GM12878 (cell line): Measurements from ENCODE around the gene SEPHS1. TPM values are rescaled to one million over a fixed set of nuclear protein-coding genes. Genes with fewer than 3 reads are reported as not detected.

Experiments
- ATAC-seq: fragments of 200-7000 bp; cut with Tn5 transposase; 3 replicates; pipeline ENCODE4 v1.9.1; 2020; ENCODE audit warnings: mild to moderate bottlenecking, moderate library complexity
- BruUV-seq: library from RNA; stranded (reverse); fragments of 400-500 nt; replicated peaks from 2 replicates; lab custom pipeline; 2021; lab: Mats Ljungman, UMichigan
- CTCF ChIA-PET: fragments of 300-600 bp; sonication (Branson Sonifier 250); formaldehyde crosslinking; extraction: SDS; loops from one replicate; lab custom pipeline; 2021; ENCODE audit warnings: inconsistent platforms; lab: Yijun Ruan, JAX
- POLR2A ChIA-PET: fragments of 350-600 bp; formaldehyde crosslinking; extraction: SDS; loops from one replicate; lab custom pipeline; 2021; ENCODE audit warnings: inconsistent platforms; lab: Charles Lee
- RAD21 ChIA-PET: fragments of 300-600 bp; sonication (Branson Sonifier 250); formaldehyde crosslinking; loops from one replicate; lab custom pipeline; 2023; ENCODE audit warnings: antibody characterized with exemption; ENCODE audit not compliant: unreplicated experiment; lab: Charles Lee
- SMC1A ChIA-PET: fragments of 300-600 bp; sonication (Branson Sonifier 250); formaldehyde crosslinking; loops from one replicate; lab custom pipeline; 2023; ENCODE audit not compliant: unreplicated experiment, uncharacterized antibody; lab: Charles Lee
- DNase-seq: peaks from one replicate; pipeline ENCODE4 v3.0.0-alpha.2; 2011; ENCODE audit warnings: low read depth, low spot score
- FAIRE-seq: peaks from 3 replicates; lab custom pipeline; 2011; peaks lifted over from hg19 to GRCh38; lab: Jason Lieb, UNC
- H2AFZ ChIP-seq: 2 replicates; pipeline ENCODE4 v1.6.0; 2011; ENCODE audit warnings: low read depth, low read length, control low read depth; ENCODE audit not compliant: control insufficient read depth
- H3K27ac ChIP-seq: 2 replicates; pipeline ENCODE4 v1.5.1; 2011; ENCODE audit warnings: control low read depth; ENCODE audit not compliant: control insufficient read depth, insufficient read depth
- H3K27me3 ChIP-seq, 2 experiments: replicated peaks in 1 of 2; 2 replicates each; pipeline versions ENCODE4 v1.6.0 to v1.6.1; 2011; ENCODE audit warnings: low read length in 1 of 2; ENCODE audit not compliant: control insufficient read depth in 2 of 2, insufficient read depth in 2 of 2
- H3K36me3 ChIP-seq, 2 experiments: 2 replicates each; pipeline ENCODE4 v1.5.1; 2011; ENCODE audit warnings: low read length in 1 of 2; ENCODE audit not compliant: control insufficient read depth in 2 of 2, insufficient read depth in 2 of 2
- H3K4me1 ChIP-seq: 2 replicates; pipeline ENCODE4 v1.6.1; 2011; ENCODE audit warnings: mild to moderate bottlenecking, low read length, moderate library complexity, mixed read lengths; ENCODE audit not compliant: control insufficient read depth, insufficient read depth
- H3K4me2 ChIP-seq: 2 replicates; pipeline ENCODE4 v1.6.0; 2011; ENCODE audit warnings: control low read depth; ENCODE audit not compliant: control insufficient read depth, insufficient read depth
- H3K4me3 ChIP-seq: fragments of 200-600 bp; sonication (generic); 2 replicates; pipeline ENCODE4 v1.5.1; 2016
- H3K79me2 ChIP-seq: 2 replicates; pipeline ENCODE4 v1.6.0; 2011; ENCODE audit warnings: low read length; ENCODE audit not compliant: control insufficient read depth, insufficient read depth
- H3K9ac ChIP-seq: 2 replicates; pipeline ENCODE4 v1.8.0; 2011; ENCODE audit warnings: low read length, control low read depth, mixed read lengths; ENCODE audit not compliant: control insufficient read depth, insufficient read depth
- H3K9me3 ChIP-seq: replicated peaks from 3 replicates; pipeline ENCODE4 v1.5.1; 2011; ENCODE audit warnings: mild to moderate bottlenecking, low read length; ENCODE audit not compliant: control insufficient read depth, insufficient read depth
- H4K20me1 ChIP-seq: 2 replicates; pipeline ENCODE4 v1.6.0; 2011; ENCODE audit not compliant: control insufficient read depth, insufficient read depth
- ASH2L ChIP-seq: fragments of 300-600, 200-600 bp; sonication (generic); IDR thresholded peaks from 2 replicates; pipeline ENCODE4 v1.6.1; 2017; ENCODE audit warnings: low read depth, mild to moderate bottlenecking, borderline replicate concordance
- DPF2 ChIP-seq: fragments of 450-650 bp; IDR thresholded peaks from 2 replicates; pipeline ENCODE4 v1.6.1; 2017; ENCODE audit warnings: mild to moderate bottlenecking
- FOXM1 ChIP-seq: IDR thresholded peaks from 2 replicates; pipeline ENCODE4 v1.6.1; 2012; ENCODE audit warnings: low read depth, mild to moderate bottlenecking, inconsistent platforms, low read length, moderate library complexity
- IKZF2 ChIP-seq, 2 experiments: fragments of 450-650 bp; IDR thresholded peaks; 2 replicates each; pipeline ENCODE4 v1.6.1; 2017; ENCODE audit warnings: mild to moderate bottlenecking in 2 of 2, moderate library complexity in 2 of 2
- MTA3 ChIP-seq: IDR thresholded peaks from 2 replicates; pipeline ENCODE4 v1.6.1; 2012; ENCODE audit warnings: low read length, inconsistent platforms, borderline replicate concordance
- NR2C1 ChIP-seq: fragments of 450-650 bp; IDR thresholded peaks from 2 replicates; pipeline ENCODE4 v1.6.1; 2017; ENCODE audit warnings: antibody characterized with exemption, mild to moderate bottlenecking, moderate library complexity
- NR2C2 ChIP-seq: IDR thresholded peaks from 2 replicates; pipeline ENCODE4 v1.6.1; 2011; ENCODE audit warnings: borderline replicate concordance, low read depth; ENCODE audit not compliant: control insufficient read depth, insufficient read length
- RCOR1 ChIP-seq: conservative IDR thresholded peaks from 2 replicates; pipeline ENCODE4 v1.6.1; 2012; ENCODE audit warnings: low read depth, low read length, improper control_type of control experiment
- SRF ChIP-seq, 2 experiments: IDR thresholded peaks; 2 replicates each; pipeline ENCODE4 v1.6.1; 2011; ENCODE audit warnings: low read depth in 2 of 2, low read length in 2 of 2, mild to moderate bottlenecking in 1 of 2, moderate library complexity in 1 of 2
- TARDBP ChIP-seq: IDR thresholded peaks from 2 replicates; pipeline ENCODE4 v1.6.1; 2016; ENCODE audit warnings: borderline replicate concordance
- ZNF622 ChIP-seq: fragments of 450-650 bp; IDR thresholded peaks from 2 replicates; pipeline ENCODE4 v1.6.1; 2017; ENCODE audit warnings: mild to moderate bottlenecking, inconsistent platforms
- WGBS: methylation state at CpG from one replicate; pipeline ENCODE4 v1.1.6; 2016; ENCODE audit warnings: low lambda C conversion rate; ENCODE audit not compliant: insufficient replicate concordance, insufficient coverage; ENCODE audit errors: missing lambda C conversion rate; 5-methylcytosine and 5-hydroxymethylcytosine counted together
- in situ Hi-C: fragments of 300-500 bp; cut with MboI; formaldehyde crosslinking; loops from 9 replicates; pipeline ENCODE4 v1.14.3; 2018; ENCODE audit warnings: mixed read lengths
- intact Hi-C: fragments of 100-400 bp; cut with micrococcal nuclease; formaldehyde crosslinking; loops from one replicate; pipeline ENCODE4 v1.14.2; 2022; ENCODE audit not compliant: unreplicated experiment
- polyA plus RNA-seq, 11 experiments: library from polyadenylated mRNA; depleted of rRNA in 4 of 11; unstranded in 6 of 11; stranded (reverse) in 5 of 11; fragments of >200 nt; fragmentation: Nextera tagmentation in 4 of 11; fragmentation: Illumina TruSeq in 1 of 11; extraction: Ambion mirVana in 4 of 11; extraction: Trizol in 1 of 11; gene quantifications; 1 replicate in 1 of 11; 2 replicates in 10 of 11; pipeline versions ENCODE4 v1.2.1 to v1.2.3, GENCODE V29; 2011 to 2016; ENCODE audit warnings: inconsistent platforms in 2 of 11, missing spikeins in 2 of 11, low read depth in 1 of 11
- total RNA-seq, 4 experiments: library from RNA; depleted of rRNA in 3 of 4; stranded (reverse); fragments of >200 nt in 3 of 4; fragmentation: Illumina TruSeq in 1 of 4; extraction: Trizol in 1 of 4; gene quantifications; 2 replicates each; pipeline versions ENCODE4 v1.2.1 to v1.2.3, GENCODE V29; 2013 to 2021
- TF ChIP-seq, protein P1 (sequence below): fragments of 450-650 bp; formaldehyde crosslinking; IDR thresholded peaks from 2 replicates; pipeline ENCODE4 v1.4.0; 2022; ENCODE audit warnings: mild to moderate bottlenecking, moderate library complexity
- TF ChIP-seq, protein P2 (sequence below): fragments of 450-650 bp; IDR thresholded peaks from 2 replicates; pipeline ENCODE4 v1.6.1; 2014; ENCODE audit warnings: mild to moderate bottlenecking

SEPHS1 gene
- total and polyA plus RNA-seq, 10 of the 15 experiments (the other 5 are each of a cell fraction or from before 2014, with no cell fraction given) = 14.7 to 85.4 (median 48.5) TPM

DNA sequence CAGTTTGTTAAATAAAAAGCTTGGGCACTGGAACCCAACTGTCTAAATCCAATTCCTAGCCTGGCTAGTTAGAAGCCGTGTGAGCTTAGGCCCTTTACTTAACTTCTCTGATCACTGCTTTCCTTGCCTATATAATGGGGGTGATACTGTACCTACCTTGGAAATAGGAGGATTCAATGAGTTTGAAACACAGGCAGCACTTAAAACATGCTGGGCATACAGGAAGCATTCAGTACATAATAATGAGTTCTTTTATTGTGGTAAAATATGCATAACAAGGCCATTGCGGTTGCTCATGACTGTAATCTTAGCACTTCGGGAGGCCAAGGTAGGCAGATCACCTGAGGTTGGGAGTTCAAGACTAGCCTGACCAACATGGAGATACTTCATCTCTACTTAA, 47.4 kb upstream of the SEPHS1 start:
- SMC1A ChIA-PET = interaction anchor here (1.9 kb wide), 1 partner anchor 23 kb away, joined by 5 read pairs; no protein-coding TSS in a partner anchor
- intact Hi-C loops = no loop called here
- H3K79me2 ChIP-seq = no peaks in the 10 kb centered on the region
- no peak for FAIRE-seq
- CTCF ChIA-PET = interaction anchor here (1.2 kb wide), 1 partner anchor 23 kb away, joined by 3 read pairs; no protein-coding TSS in a partner anchor
- POLR2A ChIA-PET = interaction anchor here (0.6 kb wide), 1 partner anchor 94 kb away, joined by 6 read pairs; no protein-coding TSS in a partner anchor
- WGBS = 44% methylated on average over 3 of the region's 3 CpGs
- no peak for TF ChIP-seq TARDBP
- TF ChIP-seq, all 136 proteins: peak for 0
- in situ Hi-C loops = no loop called here
- Histone ChIP-seq H3K4me2 (no peak overlapping the region), H3K27me3 (no peaks in the 10 kb centered on the region), H3K27ac (no peak overlapping the region), H4K20me1 (no peaks in the 10 kb centered on the region), H3K9ac (no peak overlapping the region), H3K9me3 (no peaks in the 10 kb centered on the region), H3K36me3 (no peaks in the 10 kb centered on the region), H2AFZ (no peak overlapping the region), H3K4me1 (no peaks in the 10 kb centered on the region), H3K4me3 (no peak overlapping the region)
- RAD21 ChIA-PET = no interaction called here
- DNase-seq (no peak), ATAC-seq (no peak)
- BruUV-seq = no TSS peak

DNA sequence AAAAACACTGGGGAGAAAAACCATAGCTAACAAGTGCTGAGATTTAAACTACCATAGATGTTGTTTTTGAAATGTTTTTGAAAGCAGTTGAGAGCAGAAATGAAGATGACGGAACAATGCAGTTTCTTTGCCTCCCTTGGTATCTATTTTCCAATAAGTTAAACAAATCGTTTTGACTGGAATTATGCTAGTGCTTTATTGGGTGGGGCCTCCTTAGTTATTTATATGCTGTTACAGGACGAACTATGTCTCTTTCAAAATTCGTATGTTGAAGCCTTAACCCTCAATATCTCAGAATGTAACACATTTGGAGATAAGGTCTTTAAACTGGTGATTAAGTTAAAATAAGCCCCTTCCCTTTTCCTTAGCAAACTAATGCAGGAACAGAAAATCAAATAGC, 45.5 kb upstream of the SEPHS1 start:
- POLR2A ChIA-PET = no interaction called here
- BruUV-seq = no TSS peak
- Histone ChIP-seq H3K27me3 (no peaks in the 10 kb centered on the region), H3K4me1 (no peaks in the 10 kb centered on the region), H3K4me2 (no peak overlapping the region), H3K79me2 (no peaks in the 10 kb centered on the region), H3K36me3 (no peaks in the 10 kb centered on the region), H3K4me3 (no peak overlapping the region), H4K20me1 (no peaks in the 10 kb centered on the region), H3K9ac (no peak overlapping the region), H3K27ac (no peak overlapping the region), H3K9me3 (no peaks in the 10 kb centered on the region), H2AFZ (no peak overlapping the region)
- FAIRE-seq (no peak), ATAC-seq (no peak), DNase-seq (no peak)
- in situ Hi-C loops (no loop called here), intact Hi-C loops (no loop called here)
- TF ChIP-seq IKZF2 (IDR thresholded peaks at IDR 0.05) (no peak), NR2C2 (no peak), FOXM1 (no peak), SRF (IDR thresholded peaks at IDR 0.05; ENCODE audit: low read depth in 2 of 2, low read length in 2 of 2) (no peak), RCOR1 (no peak), ZNF622 (no peak), MTA3 (no peak), DPF2 (no peak), NR2C1 (no peak), ASH2L (no peak)
- TF ChIP-seq, protein P1, sequence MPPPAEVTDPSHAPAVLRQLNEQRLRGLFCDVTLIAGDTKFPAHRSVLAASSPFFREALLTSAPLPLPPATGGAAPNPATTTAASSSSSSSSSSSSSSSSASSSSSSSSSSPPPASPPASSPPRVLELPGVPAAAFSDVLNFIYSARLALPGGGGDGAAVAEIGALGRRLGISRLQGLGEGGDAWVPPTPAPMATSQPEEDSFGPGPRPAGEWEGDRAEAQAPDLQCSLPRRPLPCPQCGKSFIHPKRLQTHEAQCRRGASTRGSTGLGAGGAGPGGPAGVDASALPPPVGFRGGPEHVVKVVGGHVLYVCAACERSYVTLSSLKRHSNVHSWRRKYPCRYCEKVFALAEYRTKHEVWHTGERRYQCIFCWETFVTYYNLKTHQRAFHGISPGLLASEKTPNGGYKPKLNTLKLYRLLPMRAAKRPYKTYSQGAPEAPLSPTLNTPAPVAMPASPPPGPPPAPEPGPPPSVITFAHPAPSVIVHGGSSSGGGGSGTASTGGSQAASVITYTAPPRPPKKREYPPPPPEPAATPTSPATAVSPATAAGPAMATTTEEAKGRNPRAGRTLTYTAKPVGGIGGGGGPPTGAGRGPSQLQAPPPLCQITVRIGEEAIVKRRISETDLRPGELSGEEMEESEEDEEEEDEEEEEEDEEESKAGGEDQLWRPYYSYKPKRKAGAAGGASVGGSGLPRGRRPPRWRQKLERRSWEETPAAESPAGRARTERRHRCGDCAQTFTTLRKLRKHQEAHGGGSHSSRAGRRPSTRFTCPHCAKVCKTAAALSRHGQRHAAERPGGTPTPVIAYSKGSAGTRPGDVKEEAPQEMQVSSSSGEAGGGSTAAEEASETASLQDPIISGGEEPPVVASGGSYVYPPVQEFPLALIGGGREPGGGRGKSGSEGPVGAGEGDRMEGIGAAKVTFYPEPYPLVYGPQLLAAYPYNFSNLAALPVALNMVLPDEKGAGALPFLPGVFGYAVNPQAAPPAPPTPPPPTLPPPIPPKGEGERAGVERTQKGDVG (CRISPR knock-in tag) = no peak
- TF ChIP-seq, protein P2, sequence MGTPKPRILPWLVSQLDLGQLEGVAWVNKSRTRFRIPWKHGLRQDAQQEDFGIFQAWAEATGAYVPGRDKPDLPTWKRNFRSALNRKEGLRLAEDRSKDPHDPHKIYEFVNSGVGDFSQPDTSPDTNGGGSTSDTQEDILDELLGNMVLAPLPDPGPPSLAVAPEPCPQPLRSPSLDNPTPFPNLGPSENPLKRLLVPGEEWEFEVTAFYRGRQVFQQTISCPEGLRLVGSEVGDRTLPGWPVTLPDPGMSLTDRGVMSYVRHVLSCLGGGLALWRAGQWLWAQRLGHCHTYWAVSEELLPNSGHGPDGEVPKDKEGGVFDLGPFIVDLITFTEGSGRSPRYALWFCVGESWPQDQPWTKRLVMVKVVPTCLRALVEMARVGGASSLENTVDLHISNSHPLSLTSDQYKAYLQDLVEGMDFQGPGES = no peak
- SMC1A ChIA-PET = interaction anchor here (1.9 kb wide), 1 partner anchor 22 kb away, joined by 5 read pairs; no protein-coding TSS in a partner anchor
- RAD21 ChIA-PET = no interaction called here
- 26% methylated on average over 4 of the region's 4 CpGs for WGBS
- CTCF ChIA-PET = no interaction called here
